A673 (cell line): Measurements from ENCODE around the gene LBX1. TPM values are rescaled to one million over a fixed set of nuclear protein-coding genes. Genes with fewer than 3 reads are reported as not detected.

Experiments used
- BruUV-seq: library from RNA; stranded (reverse); fragments of 400-500 nt; replicated peaks from 2 replicates; lab custom pipeline; 2021; lab: Mats Ljungman, UMichigan
- CTCF ChIA-PET: fragments of 300-600 bp; sonication (Branson Sonifier 250); formaldehyde crosslinking; loops from one replicate; lab custom pipeline; 2022; ENCODE audit warnings: antibody characterized with exemption; lab: Charles Lee
- POLR2A ChIA-PET: fragments of 300-600 bp; sonication (Branson Sonifier 250); formaldehyde crosslinking; loops from one replicate; lab custom pipeline; 2022; ENCODE audit warnings: antibody characterized with exemption; ENCODE audit not compliant: low non-redundant PET; lab: Charles Lee
- DNase-seq: peaks from one replicate; pipeline ENCODE4 v3.0.0-alpha.2; 2015; ENCODE audit warnings: low spot score
- H3K27ac ChIP-seq: fragments of 200-600 bp; sonication (generic); 2 replicates; pipeline ENCODE4 v1.5.1; 2016; ENCODE audit warnings: mixed run types, low read depth, mild to moderate bottlenecking, mixed read lengths, antibody characterized with exemption, low read length; ENCODE audit not compliant: poor library complexity, severe bottlenecking
- H3K27me3 ChIP-seq: fragments of 200-600 bp; sonication (generic); replicated peaks from 2 replicates; pipeline ENCODE4 v1.6.1; 2017; ENCODE audit warnings: mixed run types, low read depth, mild to moderate bottlenecking, mixed read lengths, antibody characterized with exemption, low read length; ENCODE audit not compliant: insufficient read depth, poor library complexity
- H3K36me3 ChIP-seq: fragments of 200-600 bp; sonication (generic); 2 replicates; pipeline ENCODE4 v1.6.1; 2016; ENCODE audit warnings: mixed run types, mild to moderate bottlenecking, mixed read lengths, antibody characterized with exemption, low read length; ENCODE audit not compliant: insufficient read depth, poor library complexity, severe bottlenecking
- H3K4me1 ChIP-seq: fragments of 200-600 bp; sonication (generic); 2 replicates; pipeline ENCODE4 v1.6.1; 2017; ENCODE audit warnings: mixed run types, mild to moderate bottlenecking, mixed read lengths, antibody characterized with exemption, low read length; ENCODE audit not compliant: insufficient read depth, poor library complexity, severe bottlenecking
- H3K4me3 ChIP-seq: fragments of 200-600 bp; sonication (generic); 2 replicates; pipeline ENCODE4 v1.5.1; 2016; ENCODE audit warnings: low read depth, mixed run types, mild to moderate bottlenecking, mixed read lengths, low read length; ENCODE audit not compliant: poor library complexity, severe bottlenecking
- H3K9me3 ChIP-seq: fragments of 200-600 bp; sonication (generic); 2 replicates; pipeline ENCODE4 v1.6.1; 2016; ENCODE audit warnings: mixed run types, low read depth, mild to moderate bottlenecking, mixed read lengths, antibody characterized with exemption, low read length; ENCODE audit not compliant: poor library complexity, severe bottlenecking
- CTCF ChIP-seq: fragments of 300-800, 200-600 bp; sonication (generic); conservative IDR thresholded peaks from 2 replicates; pipeline ENCODE4 v1.5.1; 2017; ENCODE audit warnings: low read depth, mild to moderate bottlenecking, antibody characterized with exemption, low read length, moderate library complexity, mixed read lengths
- EZH2 ChIP-seq: fragments of 200-600 bp; sonication (generic); IDR thresholded peaks from 2 replicates; pipeline ENCODE4 v1.6.1; 2017; ENCODE audit warnings: borderline replicate concordance, low read depth, mild to moderate bottlenecking, mixed read lengths, antibody characterized with exemption, low read length; ENCODE audit not compliant: poor library complexity, severe bottlenecking
- intact Hi-C: fragments of 100-400 bp; cut with micrococcal nuclease; formaldehyde crosslinking; loops from one replicate; pipeline ENCODE4 v1.10.0; 2022; ENCODE audit not compliant: unreplicated experiment
- total RNA-seq: library from RNA; stranded (reverse); gene quantifications from 2 replicates; pipeline ENCODE4 v1.2.3, GENCODE V29; 2021

The LBX1 gene
- total RNA-seq, 1 experiment from 2014 or later = not detected

- Histone ChIP-seq H3K27me3 (peaks cover 42% of the 10 kb centered on the region), H3K4me3 (no peak overlapping the region), H3K9me3 (no peaks in the 10 kb centered on the region), H3K4me1 (no peaks in the 10 kb centered on the region), H3K27ac (no peak overlapping the region), H3K36me3 (no peaks in the 10 kb centered on the region)
- no peak for DNase-seq
- intact Hi-C loops = no loop called here
- BruUV-seq = no TSS peak
- POLR2A ChIA-PET = no interaction called here
- CTCF ChIA-PET = no interaction called here
- no peak for TF ChIP-seq EZH2
- no peak for TF ChIP-seq CTCF
Measured at GRCh38 chr10:101246639-101247038, 17.4 kb upstream of the LBX1 start.

GRCh38 chr10:101244321-101245050, 15.2 kb upstream of the LBX1 start:
- H3K9me3 ChIP-seq = no peaks in the 10 kb centered on the region
- ChIA-PET CTCF (no interaction called here), POLR2A (no interaction called here)
- no peaks in the 10 kb centered on the region for H3K36me3 ChIP-seq
- TF ChIP-seq CTCF = no peak
- TF ChIP-seq EZH2 = no peak
- BruUV-seq = no TSS peak
- H3K27me3 ChIP-seq = peaks cover 46% of the 10 kb centered on the region
- no peak overlapping the region for H3K4me3 ChIP-seq
- H3K27ac ChIP-seq = no peak overlapping the region
- no peak for DNase-seq
- H3K4me1 ChIP-seq = no peaks in the 10 kb centered on the region
- intact Hi-C loops = no loop called here

- Histone ChIP-seq H3K4me1 (no peaks in the 10 kb centered on the region), H3K4me3 (no peak overlapping the region), H3K27ac (no peak overlapping the region), H3K36me3 (no peaks in the 10 kb centered on the region), H3K9me3 (no peaks in the 10 kb centered on the region), H3K27me3 (peaks cover 48% of the 10 kb centered on the region)
- no TSS peak for BruUV-seq
- POLR2A ChIA-PET = no interaction called here
- intact Hi-C loops = no loop called here
- no peak for DNase-seq
- CTCF ChIA-PET = no interaction called here
- TF ChIP-seq EZH2 (no peak), CTCF (no peak)
Measured at GRCh38 chr10:101241840-101242707, 12.8 kb upstream of the LBX1 start.
